Measurements from ENCODE around the gene ASIC2. TPM values are rescaled to one million over a fixed set of nuclear protein-coding genes. Genes with fewer than 3 reads are reported as not detected.

ASIC2 gene
- polyA plus RNA-seq, 1 experiment = 0.05 TPM

- POLR2A ChIA-PET = no interaction called here
- DNase-seq (ENCODE audit: low read depth) = no peak
Measured at GRCh38 chr17:33115366-33115765, 177.7 kb downstream of the ASIC2 start.

GRCh38 chr17:33113991-33114370 lies 179.1 kb downstream of the ASIC2 start:
- POLR2A ChIA-PET = no interaction called here
- no peak for DNase-seq (ENCODE audit: low read depth)
- CTCF ChIA-PET = interaction anchor here (0.7 to 0.9 kb wide), 2 partner anchors 35 to 92 kb away, joined by 3 read pairs; no protein-coding TSS in a partner anchor

More at GRCh38 chr17:33115366-33115765, 177.7 kb downstream of the ASIC2 start:
- no peak for TF ChIP-seq CTCF (IDR thresholded peaks at IDR 0.05; ENCODE audit: insufficient read depth, low read depth, low read length)
- CTCF ChIA-PET = interaction anchor here (0.7 kb wide), 1 partner anchor 65 kb away, joined by 3 read pairs; no protein-coding TSS in a partner anchor
- Histone ChIP-seq H3K27me3 (ENCODE audit: control insufficient read depth, insufficient read depth, low read length) (no peaks in the 10 kb centered on the region), H3K4me3 (ENCODE audit: low read depth, low read length) (no peak overlapping the region), H3K36me3 (ENCODE audit: control insufficient read depth, insufficient read depth, low read length) (no peaks in the 10 kb centered on the region)

GRCh38 chr17:33113276-33113990 lies 179.7 kb downstream of the ASIC2 start:
- CTCF ChIA-PET = interaction anchor here (0.9 kb wide), 1 partner anchor 36 kb away, joined by 3 read pairs; no protein-coding TSS in a partner anchor
- TF ChIP-seq CTCF (IDR thresholded peaks at IDR 0.05; ENCODE audit: insufficient read depth, low read depth, low read length) = no peak
- DNase-seq (ENCODE audit: low read depth) = no peak
- Histone ChIP-seq H3K27me3 (ENCODE audit: control insufficient read depth, insufficient read depth, low read length) (no peaks in the 10 kb centered on the region), H3K36me3 (ENCODE audit: control insufficient read depth, insufficient read depth, low read length) (no peaks in the 10 kb centered on the region), H3K4me3 (ENCODE audit: low read depth, low read length) (no peak overlapping the region)
- POLR2A ChIA-PET = no interaction called here

More at GRCh38 chr17:33113991-33114370, 179.1 kb downstream of the ASIC2 start:
- Histone ChIP-seq H3K27me3 (ENCODE audit: control insufficient read depth, insufficient read depth, low read length) (no peaks in the 10 kb centered on the region), H3K36me3 (ENCODE audit: control insufficient read depth, insufficient read depth, low read length) (no peaks in the 10 kb centered on the region), H3K4me3 (ENCODE audit: low read depth, low read length) (no peak overlapping the region)
- no peak for TF ChIP-seq CTCF (IDR thresholded peaks at IDR 0.05; ENCODE audit: insufficient read depth, low read depth, low read length)

GRCh38 chr17:33112763-33113162 lies 180.3 kb downstream of the ASIC2 start:
- Histone ChIP-seq H3K4me3 (ENCODE audit: low read depth, low read length) (no peak overlapping the region), H3K36me3 (ENCODE audit: control insufficient read depth, insufficient read depth, low read length) (no peaks in the 10 kb centered on the region), H3K27me3 (ENCODE audit: control insufficient read depth, insufficient read depth, low read length) (no peaks in the 10 kb centered on the region)
- TF ChIP-seq CTCF (IDR thresholded peaks at IDR 0.05; ENCODE audit: insufficient read depth, low read depth, low read length) = no peak
- POLR2A ChIA-PET = no interaction called here
- no peak for DNase-seq (ENCODE audit: low read depth)
- CTCF ChIA-PET = no interaction called here

GRCh38 chr17:33109336-33110072 lies 183.6 kb downstream of the ASIC2 start:
- POLR2A ChIA-PET = no interaction called here
- DNase-seq (ENCODE audit: low read depth) = no peak
- no peak overlapping the region for H3K4me3 ChIP-seq (ENCODE audit: low read depth, low read length)
- CTCF ChIA-PET = no interaction called here
- TF ChIP-seq CTCF (IDR thresholded peaks at IDR 0.05; ENCODE audit: insufficient read depth, low read depth, low read length) = no peak
- no peaks in the 10 kb centered on the region for H3K27me3 ChIP-seq (ENCODE audit: control insufficient read depth, insufficient read depth, low read length)
- no peaks in the 10 kb centered on the region for H3K36me3 ChIP-seq (ENCODE audit: control insufficient read depth, insufficient read depth, low read length)
